Skeletal muscle satellite cell (primary cell): Measurements from ENCODE around the gene TGM4.

ENCODE experiments used
- H3K27me3 ChIP-seq: 2 replicates; pipeline ENCODE4 v1.7.0; 2013; ENCODE audit warnings: low read length; ENCODE audit not compliant: control insufficient read depth, insufficient read depth
- H3K36me3 ChIP-seq: 2 replicates; pipeline ENCODE4 v1.7.0; 2013; ENCODE audit warnings: mild to moderate bottlenecking, control low read depth, low read length; ENCODE audit not compliant: insufficient read depth
- H3K4me1 ChIP-seq: 2 replicates; pipeline ENCODE4 v1.7.0; 2013; ENCODE audit warnings: low read length; ENCODE audit not compliant: control insufficient read depth, insufficient read depth
- H3K4me2 ChIP-seq: 2 replicates; pipeline ENCODE4 v1.7.0; 2013; ENCODE audit warnings: mild to moderate bottlenecking, low read length
- H3K4me3 ChIP-seq: 2 replicates; pipeline ENCODE4 v1.7.0; 2013; ENCODE audit warnings: low read length
- H3K9ac ChIP-seq: 2 replicates; pipeline ENCODE4 v1.7.0; 2013; ENCODE audit warnings: mild to moderate bottlenecking, low read depth, low read length, moderate library complexity
- H3K9me3 ChIP-seq: replicated peaks from 2 replicates; pipeline ENCODE4 v1.7.0; 2013; ENCODE audit warnings: mild to moderate bottlenecking, control low read depth, low read length

TGM4 gene

DNA sequence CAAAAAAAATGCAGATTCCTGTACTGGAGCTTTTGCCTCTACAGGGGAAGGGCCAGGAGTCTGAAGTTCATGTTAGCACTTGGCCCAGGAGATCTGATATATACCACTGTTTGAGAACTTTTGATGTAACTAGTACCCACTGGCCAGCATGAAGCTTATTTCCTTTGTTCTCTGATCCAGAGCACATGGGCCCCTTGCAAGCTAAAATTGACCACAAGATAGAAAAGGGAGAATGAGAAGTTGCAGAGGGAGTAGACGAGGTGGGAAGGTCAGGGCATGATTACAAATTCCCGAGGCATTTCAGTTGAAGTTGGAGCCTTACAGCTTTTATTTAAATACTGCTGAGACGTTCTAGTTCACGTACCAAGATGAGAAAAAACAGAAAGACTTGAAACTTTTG lies 28.2 kb downstream of the TGM4 start:
- Histone ChIP-seq H3K36me3 (no peaks in the 10 kb centered on the region), H3K9ac (no peak overlapping the region), H3K9me3 (no peaks in the 10 kb centered on the region), H3K27me3 (no peaks in the 10 kb centered on the region), H3K4me2 (no peak overlapping the region), H3K4me3 (no peak overlapping the region), H3K4me1 (peaks cover 3% of the 10 kb centered on the region)

DNA sequence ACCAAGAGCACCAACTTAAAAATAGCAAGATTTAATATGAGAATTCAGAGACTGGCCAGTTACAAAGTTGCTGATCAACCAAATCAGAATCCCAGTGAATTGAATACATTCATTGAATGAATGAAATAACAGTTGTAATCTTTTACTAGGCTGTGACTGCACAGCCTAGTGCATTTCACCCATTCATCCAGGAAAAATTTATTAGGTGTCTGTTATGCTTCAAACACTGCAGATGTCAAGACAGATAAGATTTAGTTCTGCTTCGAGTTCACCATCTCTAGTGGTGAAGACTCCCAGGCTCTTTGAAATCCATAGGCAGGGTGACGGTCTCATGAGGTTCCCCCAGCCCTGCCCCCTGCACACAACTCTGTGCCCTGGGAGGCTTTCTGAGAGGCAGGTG lies 28.9 kb downstream of the TGM4 start:
- Histone ChIP-seq H3K9me3 (no peaks in the 10 kb centered on the region), H3K4me2 (no peak overlapping the region), H3K4me3 (no peak overlapping the region)

DNA sequence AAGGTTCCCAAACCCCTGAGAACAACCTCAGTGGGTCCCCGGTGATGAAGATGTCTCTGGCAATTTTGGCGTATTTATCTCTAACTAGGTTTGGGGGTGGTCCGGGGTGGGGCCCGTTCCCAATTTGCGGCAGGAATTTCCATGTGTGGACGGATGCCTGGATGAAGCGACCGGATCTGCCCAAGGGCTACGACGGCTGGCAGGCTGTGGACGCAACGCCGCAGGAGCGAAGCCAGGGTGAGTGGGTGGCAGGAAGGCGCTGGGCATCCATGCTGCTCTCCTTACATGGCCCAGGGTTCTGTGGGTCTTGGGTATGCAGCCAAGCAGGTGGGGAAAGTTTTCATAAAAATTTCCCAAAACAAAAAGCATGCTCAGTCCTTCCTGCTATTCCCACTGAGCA lies 29.3 kb downstream of the TGM4 start:
- H3K4me3 ChIP-seq = no peak overlapping the region

More for the DNA sequence above, 28.9 kb downstream of the TGM4 start:
- Histone ChIP-seq H3K4me1 (peaks cover 3% of the 10 kb centered on the region), H3K9ac (no peak overlapping the region), H3K36me3 (no peaks in the 10 kb centered on the region), H3K27me3 (no peaks in the 10 kb centered on the region)

DNA sequence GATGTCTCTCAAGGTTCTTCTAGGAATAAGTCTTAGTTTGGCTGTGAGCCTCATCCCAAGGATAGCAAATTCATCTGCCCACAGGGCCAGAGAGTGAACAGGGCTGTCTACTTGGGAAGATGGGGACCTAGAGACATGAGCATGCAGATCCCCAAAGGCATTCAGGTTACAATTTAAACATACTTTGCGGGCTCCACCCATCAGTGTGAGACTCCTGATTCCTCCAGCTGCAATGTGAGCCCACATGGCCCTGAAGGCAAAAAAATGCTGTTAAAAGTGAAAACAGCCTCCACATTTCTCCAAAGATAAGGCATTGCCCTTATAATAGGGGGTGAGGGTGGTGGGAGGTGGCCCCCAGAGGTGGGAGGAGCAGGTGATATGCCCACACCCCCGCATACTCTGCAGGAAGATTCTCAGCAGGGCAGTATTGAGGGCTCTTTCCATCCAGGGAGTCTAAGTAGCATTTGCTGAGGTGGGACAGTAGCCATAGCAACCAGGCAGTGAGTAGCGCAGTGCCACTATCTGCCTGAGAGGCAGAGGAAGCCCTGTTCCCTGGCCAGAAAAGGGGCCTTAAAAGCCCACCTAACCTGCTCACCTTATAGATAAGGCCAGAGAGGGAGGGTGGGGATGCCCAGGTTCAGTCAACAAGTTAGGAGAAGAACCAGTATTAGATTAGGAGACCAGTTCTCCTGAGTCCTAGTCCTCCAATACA lies 31.2 kb downstream of the TGM4 start:
- Histone ChIP-seq H3K36me3 (no peaks in the 10 kb centered on the region), H3K4me2 (no peak overlapping the region), H3K27me3 (no peaks in the 10 kb centered on the region), H3K4me1 (peaks cover 3% of the 10 kb centered on the region), H3K9ac (no peak overlapping the region), H3K4me3 (no peak overlapping the region), H3K9me3 (peaks cover 15% of the 10 kb centered on the region)

More for the DNA sequence above, 29.3 kb downstream of the TGM4 start:
- Histone ChIP-seq H3K9me3 (peaks cover under 1% of the 10 kb centered on the region), H3K36me3 (no peaks in the 10 kb centered on the region), H3K27me3 (no peaks in the 10 kb centered on the region), H3K4me1 (peaks cover 3% of the 10 kb centered on the region), H3K9ac (no peak overlapping the region), H3K4me2 (no peak overlapping the region)

DNA sequence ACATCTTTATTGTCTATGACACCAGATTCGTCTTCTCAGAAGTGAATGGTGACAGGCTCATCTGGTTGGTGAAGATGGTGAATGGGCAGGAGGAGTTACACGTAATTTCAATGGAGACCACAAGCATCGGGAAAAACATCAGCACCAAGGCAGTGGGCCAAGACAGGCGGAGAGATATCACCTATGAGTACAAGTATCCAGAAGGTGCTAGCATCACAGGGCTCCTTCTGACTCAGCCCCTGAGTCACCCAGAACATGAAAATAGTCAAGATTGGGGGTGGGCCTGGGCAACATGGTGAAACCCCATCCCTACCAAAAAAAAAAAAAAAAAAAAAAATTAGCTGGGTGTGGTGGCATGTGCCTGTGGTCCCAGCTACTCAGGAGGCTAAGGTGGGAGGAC lies 32.6 kb downstream of the TGM4 start:
- Histone ChIP-seq H3K9me3 (peaks cover 23% of the 10 kb centered on the region), H3K4me3 (no peak overlapping the region), H3K4me2 (no peak overlapping the region), H3K27me3 (no peaks in the 10 kb centered on the region), H3K9ac (no peak overlapping the region), H3K4me1 (peaks cover 3% of the 10 kb centered on the region), H3K36me3 (no peaks in the 10 kb centered on the region)

DNA sequence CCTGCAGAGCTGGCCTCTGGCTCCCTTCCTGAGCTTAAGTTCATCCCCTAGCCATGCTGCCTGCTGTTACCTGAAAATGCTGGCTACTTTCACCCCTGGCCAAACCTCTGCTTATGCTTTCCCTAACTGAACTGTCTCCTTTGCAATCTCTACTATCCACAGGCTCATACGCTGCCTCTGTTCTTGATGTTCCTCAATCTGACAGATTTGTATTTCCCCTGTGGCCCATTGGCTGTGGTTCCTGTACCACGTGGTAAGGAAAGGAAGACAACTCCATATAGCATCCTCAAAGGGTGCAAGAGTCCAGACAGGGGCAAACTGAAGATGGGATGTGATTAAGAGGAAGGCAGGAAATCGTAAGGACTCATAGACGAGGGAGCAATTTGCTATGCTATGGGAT lies 33.2 kb downstream of the TGM4 start:
- Histone ChIP-seq H3K9ac (no peak overlapping the region), H3K9me3 (peaks cover 23% of the 10 kb centered on the region), H3K4me1 (peaks cover 3% of the 10 kb centered on the region), H3K4me3 (no peak overlapping the region), H3K4me2 (no peak overlapping the region), H3K27me3 (no peaks in the 10 kb centered on the region), H3K36me3 (no peaks in the 10 kb centered on the region)

DNA sequence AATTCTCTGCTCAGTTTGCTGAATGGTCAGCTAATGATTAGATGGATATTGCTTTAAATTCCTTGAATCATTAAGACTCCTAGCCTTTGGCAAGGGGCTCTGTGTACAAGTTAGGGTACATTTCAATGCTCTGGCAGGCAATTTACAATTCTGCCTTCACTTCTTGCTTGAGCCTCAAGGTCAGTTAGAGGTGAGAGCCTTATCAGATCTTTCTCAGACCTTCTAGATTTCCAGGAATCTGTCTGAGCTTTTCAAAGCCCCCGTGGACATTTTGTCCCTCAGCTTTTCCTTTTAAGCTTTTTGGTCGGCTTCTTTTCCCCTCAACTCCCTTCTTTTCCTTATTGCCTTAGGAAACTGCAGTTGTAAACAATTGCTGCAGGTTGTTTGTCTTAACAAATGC lies 34.7 kb downstream of the TGM4 start:
- peaks cover 23% of the 10 kb centered on the region for H3K9me3 ChIP-seq
- H3K9ac ChIP-seq = no peak overlapping the region
- H3K4me1 ChIP-seq = peaks cover 3% of the 10 kb centered on the region
- no peaks in the 10 kb centered on the region for H3K27me3 ChIP-seq
- no peak overlapping the region for H3K4me3 ChIP-seq
- no peak overlapping the region for H3K4me2 ChIP-seq
- no peaks in the 10 kb centered on the region for H3K36me3 ChIP-seq

DNA sequence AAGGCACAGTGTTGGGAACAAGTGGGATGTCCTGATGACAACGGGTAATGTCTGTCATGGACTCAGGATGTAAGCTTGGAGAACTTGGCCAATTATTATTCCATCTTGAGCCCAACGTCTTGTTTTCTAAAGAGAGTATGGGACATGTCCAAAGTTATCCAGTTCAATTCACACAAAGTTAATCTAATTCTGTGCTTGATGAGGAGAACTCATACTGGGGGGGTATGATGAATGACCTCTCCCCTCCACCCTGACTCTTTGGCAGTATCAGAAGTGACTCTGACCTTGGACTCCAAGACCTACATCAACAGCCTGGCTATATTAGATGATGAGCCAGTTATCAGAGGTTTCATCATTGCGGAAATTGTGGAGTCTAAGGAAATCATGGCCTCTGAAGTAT lies 36.3 kb downstream of the TGM4 start:
- Histone ChIP-seq H3K9ac (no peak overlapping the region), H3K36me3 (no peaks in the 10 kb centered on the region), H3K4me2 (no peak overlapping the region), H3K27me3 (no peaks in the 10 kb centered on the region), H3K4me1 (peaks cover 3% of the 10 kb centered on the region), H3K9me3 (peaks cover 23% of the 10 kb centered on the region), H3K4me3 (no peak overlapping the region)

DNA sequence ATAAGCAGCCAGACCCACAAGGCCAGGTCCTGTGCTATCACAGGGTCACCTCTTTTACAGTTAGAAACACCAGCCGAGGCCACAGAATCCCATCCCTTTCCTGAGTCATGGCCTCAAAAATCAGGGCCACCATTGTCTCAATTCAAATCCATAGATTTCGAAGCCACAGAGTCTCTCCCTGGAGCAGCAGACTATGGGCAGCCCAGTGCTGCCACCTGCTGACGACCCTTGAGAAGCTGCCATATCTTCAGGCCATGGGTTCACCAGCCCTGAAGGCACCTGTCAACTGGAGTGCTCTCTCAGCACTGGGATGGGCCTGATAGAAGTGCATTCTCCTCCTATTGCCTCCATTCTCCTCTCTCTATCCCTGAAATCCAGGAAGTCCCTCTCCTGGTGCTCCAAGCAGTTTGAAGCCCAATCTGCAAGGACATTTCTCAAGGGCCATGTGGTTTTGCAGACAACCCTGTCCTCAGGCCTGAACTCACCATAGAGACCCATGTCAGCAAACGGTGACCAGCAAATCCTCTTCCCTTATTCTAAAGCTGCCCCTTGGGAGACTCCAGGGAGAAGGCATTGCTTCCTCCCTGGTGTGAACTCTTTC lies 39.6 kb downstream of the TGM4 start:
- Histone ChIP-seq H3K4me1 (no peaks in the 10 kb centered on the region), H3K9ac (no peak overlapping the region), H3K9me3 (peaks cover 20% of the 10 kb centered on the region), H3K4me3 (no peak overlapping the region), H3K36me3 (peaks cover 6% of the 10 kb centered on the region), H3K27me3 (no peaks in the 10 kb centered on the region), H3K4me2 (no peak overlapping the region)

DNA sequence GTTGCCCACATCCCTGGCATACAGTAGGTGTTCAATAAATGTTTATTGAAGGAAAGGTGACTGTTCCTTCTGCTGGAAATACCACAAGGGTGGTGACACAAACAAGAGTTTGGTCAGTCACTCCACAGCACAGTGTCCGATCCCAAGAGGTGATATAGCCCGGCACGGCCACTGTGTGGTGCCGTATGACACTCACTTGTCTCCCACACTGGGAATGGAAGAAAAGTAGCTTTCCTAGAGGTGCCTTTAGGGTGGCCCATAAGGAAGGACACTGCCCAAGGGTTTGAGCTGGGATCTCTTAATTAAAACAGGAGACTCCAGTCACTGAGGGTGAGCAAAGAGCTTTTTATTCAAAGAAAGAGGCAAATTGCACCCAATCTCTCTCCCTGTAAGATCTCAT lies 40.5 kb downstream of the TGM4 start:
- Histone ChIP-seq H3K4me3 (no peak overlapping the region), H3K36me3 (peaks cover 6% of the 10 kb centered on the region), H3K9ac (no peak overlapping the region), H3K27me3 (no peaks in the 10 kb centered on the region), H3K4me2 (no peak overlapping the region), H3K9me3 (peaks cover 13% of the 10 kb centered on the region), H3K4me1 (no peaks in the 10 kb centered on the region)

DNA sequence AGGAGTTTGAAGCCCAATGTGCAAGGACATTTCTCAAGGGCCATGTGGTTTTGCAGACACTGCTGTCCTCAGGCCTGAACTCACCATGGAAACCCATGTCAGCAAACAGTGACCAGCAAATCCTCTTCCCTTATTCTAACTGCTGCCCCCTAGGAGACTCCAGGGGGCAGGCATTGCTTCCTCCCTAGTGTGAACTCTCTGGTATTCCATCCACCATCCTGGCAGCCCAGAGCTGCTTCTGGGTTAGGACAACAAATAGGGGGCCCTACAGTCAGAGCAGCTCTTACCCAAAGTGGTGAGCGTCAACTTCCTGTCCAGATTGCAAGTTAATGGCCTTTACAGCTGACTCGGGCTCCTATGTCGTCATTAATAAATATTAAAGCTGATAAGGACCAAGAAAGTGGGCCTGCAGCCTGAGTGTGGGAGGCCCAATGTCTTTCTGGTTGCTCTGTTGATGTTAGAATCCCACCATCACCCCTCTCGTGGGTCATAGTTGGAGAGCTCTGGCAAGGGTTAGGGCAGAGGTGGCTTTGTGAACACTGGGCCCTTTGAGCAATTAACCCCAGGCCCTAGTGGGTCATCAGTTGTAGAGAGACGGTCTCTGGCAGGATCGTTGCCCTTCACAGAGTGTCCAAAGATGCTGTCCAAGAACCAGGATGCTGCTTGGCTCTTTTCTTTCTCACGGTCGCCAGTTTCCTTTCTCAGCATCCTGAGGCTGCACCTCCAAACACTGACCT lies 41.5 kb downstream of the TGM4 start:
- Histone ChIP-seq H3K36me3 (peaks cover 12% of the 10 kb centered on the region), H3K4me3 (no peak overlapping the region), H3K4me2 (no peak overlapping the region), H3K4me1 (no peaks in the 10 kb centered on the region), H3K9me3 (peaks cover 7% of the 10 kb centered on the region), H3K9ac (no peak overlapping the region), H3K27me3 (no peaks in the 10 kb centered on the region)
